Measurements from ENCODE around the gene SERPINB8.
"Not testable (repeated sequence)": the region's sequence is repeated elsewhere in the genome, so short reads cannot be mapped to it uniquely, and the experiment has no call there.

SERPINB8 gene, protein sequence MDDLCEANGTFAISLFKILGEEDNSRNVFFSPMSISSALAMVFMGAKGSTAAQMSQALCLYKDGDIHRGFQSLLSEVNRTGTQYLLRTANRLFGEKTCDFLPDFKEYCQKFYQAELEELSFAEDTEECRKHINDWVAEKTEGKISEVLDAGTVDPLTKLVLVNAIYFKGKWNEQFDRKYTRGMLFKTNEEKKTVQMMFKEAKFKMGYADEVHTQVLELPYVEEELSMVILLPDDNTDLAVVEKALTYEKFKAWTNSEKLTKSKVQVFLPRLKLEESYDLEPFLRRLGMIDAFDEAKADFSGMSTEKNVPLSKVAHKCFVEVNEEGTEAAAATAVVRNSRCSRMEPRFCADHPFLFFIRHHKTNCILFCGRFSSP

DNA sequence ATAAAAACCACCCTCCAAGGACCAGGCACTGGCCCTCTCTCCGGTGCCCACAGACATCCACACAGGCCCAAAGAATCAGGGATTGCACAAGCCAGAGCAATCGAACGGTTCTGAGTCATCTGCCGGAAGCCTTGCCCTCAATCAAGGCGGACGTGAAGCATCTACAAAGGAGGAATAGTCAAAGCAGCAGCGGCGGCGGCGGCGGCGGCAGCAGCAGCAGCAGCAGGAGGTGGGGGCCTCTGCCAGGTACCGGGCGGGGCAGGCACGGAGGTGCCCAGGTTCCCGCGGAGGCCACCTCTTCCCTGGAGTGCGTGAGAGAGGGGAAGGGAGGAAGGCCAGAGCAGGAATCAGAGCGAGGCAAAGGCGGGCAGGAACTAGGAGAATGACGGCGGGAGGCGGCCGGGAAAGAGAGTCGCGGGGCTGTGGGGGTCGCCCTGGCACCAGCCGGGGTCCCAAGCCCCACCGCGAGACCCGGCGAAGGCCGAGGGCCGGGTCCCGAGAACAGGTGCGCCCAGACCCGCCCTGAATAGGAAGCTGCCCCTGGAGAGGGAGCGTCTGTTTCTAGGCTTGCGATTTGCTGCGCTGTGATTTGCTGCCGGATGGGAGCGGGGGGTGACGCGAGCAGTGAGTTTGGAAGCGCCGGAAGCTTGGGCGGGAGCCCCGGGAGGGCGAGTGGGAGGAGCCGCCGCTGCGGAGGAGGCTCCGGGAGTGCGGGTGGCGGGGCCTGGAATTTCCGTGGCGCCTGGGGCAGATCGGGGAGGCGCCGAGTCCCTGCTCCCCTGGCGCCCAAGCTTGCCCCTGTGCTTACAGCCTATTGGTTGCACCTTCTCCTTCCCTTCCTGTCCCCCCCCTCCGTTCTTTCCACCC lies at the start of gene SERPINB8:
TSS of gene SERPINB8 (plus strand) at position 140 of the 867 bp plus-strand sequence. CDS start 8,228 bp downstream, outside the sequence.
- peak; percentile 52 to 69 for DNase-seq (ENCODE audit: low read depth in 1 of 2, low spot score in 1 of 2)

- no peak for DNase-seq (ENCODE audit: low read depth in 1 of 2, low spot score in 1 of 2)
Observed at GRCh38 chr18:63922049-63922448, 47.8 kb upstream of the SERPINB8 start.

- DNase-seq (ENCODE audit: low read depth in 1 of 2, low spot score in 1 of 2), result no peak
Observed at GRCh38 chr18:63924551-63924950, 45.3 kb upstream of the SERPINB8 start.

DNA sequence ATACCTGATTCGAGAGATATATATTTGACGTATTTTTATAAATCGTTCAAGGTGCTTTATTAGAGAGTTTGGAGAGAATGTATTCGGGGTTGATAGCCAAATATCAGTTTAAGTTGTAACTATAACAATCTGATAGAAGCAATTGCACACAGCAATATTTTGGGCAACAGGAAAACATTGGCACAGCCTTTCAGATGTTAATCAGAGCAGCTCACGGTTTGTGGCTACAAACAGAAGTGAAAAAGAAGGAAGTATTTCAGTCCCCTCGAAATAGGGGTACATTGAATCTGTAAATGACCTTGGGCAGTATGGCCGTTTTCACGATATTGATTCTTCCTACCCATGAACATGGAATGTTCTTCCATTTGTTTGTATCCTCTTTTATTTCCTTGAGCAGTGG lies 41.5 kb upstream of the SERPINB8 start:
- DNase-seq (ENCODE audit: low read depth in 1 of 2, low spot score in 1 of 2), result no peak

- not testable (repeated sequence) for DNase-seq (ENCODE audit: low read depth in 1 of 2, low spot score in 1 of 2)
Observed at GRCh38 chr18:63929369-63929768, 40.5 kb upstream of the SERPINB8 start.

GRCh38 chr18:63930773-63931354 lies 39.0 kb upstream of the SERPINB8 start:
- no peak for DNase-seq (ENCODE audit: low read depth in 1 of 2, low spot score in 1 of 2)

DNA sequence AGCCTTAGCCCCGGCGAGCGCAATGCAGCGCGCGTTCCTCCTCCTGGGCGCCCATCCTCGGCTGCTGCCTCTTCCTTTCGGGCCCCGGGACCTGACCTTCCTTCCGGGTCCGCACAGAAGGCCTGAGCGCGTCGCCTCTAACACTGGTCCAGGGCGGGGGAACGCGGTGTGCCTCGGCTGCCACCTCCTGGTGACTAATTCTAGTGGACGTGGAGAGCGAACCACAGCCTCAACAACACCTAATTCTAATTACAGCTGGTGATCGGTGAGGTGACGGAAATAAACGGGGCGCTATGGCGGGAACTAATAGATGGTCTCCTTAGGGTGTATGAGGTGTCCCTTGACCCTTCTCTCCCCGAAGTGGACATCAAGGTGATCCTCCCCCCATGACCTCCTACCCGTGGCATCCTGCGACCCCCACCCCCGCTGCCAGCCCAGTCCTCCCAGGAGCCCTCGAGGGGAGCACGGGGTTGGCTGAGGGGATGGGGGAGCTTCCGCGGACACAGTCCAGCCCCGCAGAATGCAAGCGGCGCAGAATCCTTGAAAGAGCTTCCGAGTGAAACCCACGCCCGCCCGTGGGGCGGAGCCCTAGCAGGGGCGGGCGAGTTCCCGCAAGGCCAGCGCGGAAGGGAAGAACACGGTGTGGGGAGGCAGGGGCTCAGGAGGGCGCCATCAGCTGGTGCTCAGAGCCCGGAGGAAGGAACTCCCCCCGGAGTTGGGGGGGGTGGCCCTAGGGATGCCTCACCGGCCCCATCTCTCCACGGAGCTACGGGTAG lies 33.5 kb upstream of the SERPINB8 start:
- DNase-seq (ENCODE audit: low read depth in 1 of 2, low spot score in 1 of 2), result peak; percentile 5 to 34

GRCh38 chr18:63936932-63937393 lies 32.9 kb upstream of the SERPINB8 start:
- DNase-seq (ENCODE audit: low read depth in 1 of 2, low spot score in 1 of 2), result no peak

- no peak for DNase-seq (ENCODE audit: low read depth in 1 of 2, low spot score in 1 of 2)
Observed at GRCh38 chr18:63940008-63940407, 29.9 kb upstream of the SERPINB8 start.

GRCh38 chr18:63940543-63941050 lies 29.3 kb upstream of the SERPINB8 start:
- DNase-seq (ENCODE audit: low read depth in 1 of 2, low spot score in 1 of 2), result not testable (repeated sequence)

- no peak for DNase-seq (ENCODE audit: low read depth in 1 of 2, low spot score in 1 of 2)
Observed at GRCh38 chr18:63947051-63947790, 22.7 kb upstream of the SERPINB8 start.

DNA sequence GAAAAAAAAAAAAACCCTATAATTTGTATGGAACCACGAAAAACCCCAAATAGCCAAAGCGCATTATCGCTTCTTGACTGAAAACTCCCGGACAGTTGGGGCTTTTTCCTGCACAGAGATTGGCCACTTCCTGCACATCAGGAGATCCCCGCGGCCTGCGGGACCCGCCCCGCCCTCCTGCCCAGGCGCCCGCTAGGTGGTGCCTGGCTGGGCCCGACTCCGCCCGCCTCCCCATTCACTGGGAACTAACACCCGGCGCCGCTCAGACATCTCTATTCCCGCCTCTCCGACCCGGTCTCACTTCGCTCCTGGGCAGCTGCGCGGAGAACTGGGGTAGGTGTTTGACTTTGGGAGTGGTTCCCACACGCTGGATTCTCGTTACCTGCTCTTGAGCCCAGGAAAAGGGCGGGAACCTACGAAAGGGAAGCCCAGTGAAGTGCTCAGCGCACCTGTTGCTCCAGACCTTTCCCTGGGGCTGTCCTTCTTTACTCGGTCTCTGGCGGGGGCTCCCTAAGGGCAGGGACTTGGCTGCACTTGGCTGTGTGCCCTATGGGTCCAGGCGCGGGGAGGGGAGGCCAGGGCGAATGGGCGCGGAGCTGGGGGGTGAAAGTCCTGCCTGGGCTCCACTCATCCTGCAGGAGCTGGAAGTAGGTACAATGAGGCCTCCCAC lies 20.7 kb upstream of the SERPINB8 start, which contains the start of gene HMSD:
TSS of gene HMSD (plus strand) at position 234 of the 670 bp plus-strand sequence. CDS start 4,155 bp downstream, outside the sequence.
- peak in 1 of 2 donors; percentile 25 for DNase-seq (ENCODE audit: low read depth in 1 of 2, low spot score in 1 of 2)

DNA sequence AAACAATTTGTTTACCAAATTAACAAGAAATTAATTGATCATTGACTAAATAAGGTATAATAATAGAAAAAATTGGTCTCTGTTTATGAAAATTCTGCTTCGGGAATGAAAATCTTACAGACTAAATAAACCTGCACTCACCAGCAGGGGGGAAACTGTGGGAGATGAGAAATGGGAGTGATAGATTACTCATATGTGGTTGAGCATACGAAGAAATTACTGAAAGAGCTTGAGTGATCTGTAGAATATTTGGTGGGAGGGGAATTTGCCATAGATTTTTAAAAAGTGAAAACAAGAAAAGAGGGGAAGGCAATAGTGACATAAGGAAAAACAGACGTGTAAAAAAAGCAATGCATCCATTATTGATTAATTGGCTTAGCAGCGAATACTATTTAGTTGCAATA lies 18.6 kb upstream of the SERPINB8 start:
- DNase-seq (ENCODE audit: low read depth in 1 of 2, low spot score in 1 of 2), result peak in 1 of 2 donors; percentile 28

DNA sequence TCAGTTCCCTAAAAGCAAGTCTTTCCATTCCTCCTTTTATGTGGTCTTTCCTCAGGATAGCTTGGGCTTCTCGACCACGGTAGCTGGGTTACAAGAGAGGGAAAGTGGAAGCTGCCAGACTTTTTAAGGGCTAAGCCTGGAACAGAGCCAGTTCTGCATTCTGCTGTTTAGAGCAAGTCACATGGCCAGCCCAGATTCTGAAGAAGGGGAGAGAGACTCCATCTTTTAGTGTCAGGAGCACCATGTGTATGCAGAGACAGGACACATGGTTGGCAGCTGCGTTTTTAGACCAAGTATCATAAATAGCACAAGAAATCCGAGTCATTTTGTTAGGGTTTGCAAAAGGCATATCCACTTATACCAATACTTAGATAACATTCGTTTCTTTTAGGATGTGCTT lies 16.1 kb upstream of the SERPINB8 start:
- no peak for DNase-seq (ENCODE audit: low read depth in 1 of 2, low spot score in 1 of 2)

DNA sequence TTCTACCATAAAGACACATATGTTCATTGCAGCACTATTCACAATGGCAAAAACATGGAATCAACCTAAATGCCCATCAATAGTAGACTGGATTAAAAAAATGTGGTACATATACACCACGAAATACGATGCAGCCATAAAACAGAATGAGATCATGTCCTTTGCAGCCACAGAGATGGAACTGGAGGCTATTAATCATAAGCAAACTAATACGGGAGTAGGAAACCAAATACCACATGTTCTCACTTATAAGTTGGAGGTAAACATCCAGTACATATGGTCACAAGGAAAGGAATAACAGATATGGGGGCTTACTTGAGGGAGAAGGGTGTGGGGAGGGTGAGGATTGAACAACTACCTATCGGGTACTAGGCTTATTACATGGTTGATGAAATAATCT lies 13.1 kb upstream of the SERPINB8 start:
- no peak for DNase-seq (ENCODE audit: low read depth in 1 of 2, low spot score in 1 of 2)

DNA sequence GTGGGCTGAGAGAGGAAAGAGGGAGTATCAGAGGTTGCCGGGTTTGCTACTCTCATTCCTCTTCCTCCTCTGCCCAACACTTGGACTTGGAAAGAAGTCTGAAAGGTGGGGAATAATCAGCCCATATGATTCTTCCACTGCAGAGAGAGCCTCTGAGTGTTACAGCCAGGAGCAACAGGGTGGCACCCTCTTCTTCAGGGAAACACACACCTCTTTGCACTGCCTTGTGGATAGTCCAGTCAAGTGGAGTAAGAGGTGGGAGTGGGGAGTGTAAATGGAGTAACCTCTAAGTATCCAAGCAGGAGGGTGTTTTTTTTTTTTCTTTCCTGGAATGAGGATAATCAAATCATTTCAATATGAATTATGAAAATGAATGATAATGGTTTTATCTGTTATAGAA lies 9.0 kb upstream of the SERPINB8 start:
- no peak for DNase-seq (ENCODE audit: low read depth in 1 of 2, low spot score in 1 of 2)

DNA sequence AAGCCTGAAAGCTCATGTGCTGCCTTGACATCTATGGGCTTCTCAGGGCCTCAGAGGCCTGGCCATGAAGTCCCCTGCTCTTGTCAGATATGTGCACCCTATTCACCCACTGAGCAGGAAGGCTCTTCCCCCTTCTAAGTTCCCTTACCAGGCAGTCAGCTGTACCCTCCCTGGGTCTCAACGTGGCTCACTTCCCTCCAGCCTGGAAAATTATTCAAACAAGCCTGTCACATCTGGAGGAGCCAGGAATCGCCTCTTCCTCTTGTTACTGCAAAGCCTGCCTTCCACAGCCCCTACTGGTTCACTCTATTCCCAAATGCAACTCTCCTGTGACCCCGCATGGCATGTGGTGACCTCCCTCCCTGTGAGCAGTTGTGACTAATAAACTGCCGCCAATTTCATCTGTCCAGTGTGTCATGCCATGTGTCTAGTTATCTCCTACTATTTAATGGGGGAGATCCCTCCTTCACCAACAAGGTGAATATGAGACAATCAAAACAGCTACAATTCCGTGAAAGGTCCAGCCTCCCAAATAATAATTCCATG lies 8.4 kb upstream of the SERPINB8 start:
- no peak for DNase-seq (ENCODE audit: low read depth in 1 of 2, low spot score in 1 of 2)

DNA sequence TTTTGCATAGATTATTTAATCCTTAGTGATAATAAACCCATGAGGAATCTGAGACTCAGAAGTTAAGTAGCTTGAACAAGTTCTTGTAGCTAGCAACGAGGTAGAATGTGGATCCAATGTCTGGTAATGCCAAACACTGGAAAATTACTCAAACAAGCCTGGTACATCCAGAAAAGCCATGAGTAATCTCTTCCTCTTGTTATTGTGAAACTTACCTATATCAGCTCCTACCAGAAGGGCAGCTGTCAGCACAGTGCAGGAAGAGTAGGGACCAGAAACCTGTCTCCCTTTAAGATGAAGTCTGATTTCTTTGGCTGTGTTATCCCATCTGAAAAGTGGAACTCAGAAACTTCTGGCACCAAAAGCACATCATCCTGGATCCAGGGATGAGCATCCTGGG lies 7.7 kb upstream of the SERPINB8 start:
- no peak for DNase-seq (ENCODE audit: low read depth in 1 of 2, low spot score in 1 of 2)
